GM10266 (cell line): ENCODE results near the gene CDC42BPA.
"Not testable (repeated sequence)": the region's sequence is repeated elsewhere in the genome, so short reads cannot be mapped to it uniquely, and the experiment has no call there.

Experiments
- DNase-seq: peaks from one replicate; pipeline ENCODE4 v3.0.0; 2012; ENCODE audit errors: extremely low spot score
- TF ChIP-seq, protein P1 (sequence below): IDR thresholded peaks from 2 replicates; pipeline ENCODE4 v1.5.1; 2012; ENCODE audit warnings: mild to moderate bottlenecking, low read depth; ENCODE audit not compliant: control insufficient read depth, insufficient read depth; ENCODE audit errors: missing control alignments

CDC42BPA gene

DNA sequence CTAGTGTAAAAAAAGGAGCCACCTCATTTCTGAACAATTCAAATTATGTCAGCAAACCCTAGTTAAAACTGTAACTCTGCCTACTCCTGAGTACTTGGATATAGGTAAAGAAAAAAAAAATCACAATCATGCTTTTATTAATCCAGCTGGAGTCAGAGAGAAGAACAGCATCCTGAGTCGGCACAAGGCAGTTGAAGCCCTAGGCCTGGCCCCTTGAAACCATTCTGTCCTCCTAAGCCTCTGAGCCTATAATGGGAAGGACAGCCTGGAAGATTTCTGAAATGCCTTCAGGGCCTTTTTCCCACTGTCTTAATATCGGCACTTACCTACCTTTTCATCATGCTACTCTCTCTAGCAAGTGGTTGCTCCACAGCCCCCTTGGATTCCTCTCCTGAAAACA is 32.5 kb downstream of the CDC42BPA start:
- TF ChIP-seq, protein P1, sequence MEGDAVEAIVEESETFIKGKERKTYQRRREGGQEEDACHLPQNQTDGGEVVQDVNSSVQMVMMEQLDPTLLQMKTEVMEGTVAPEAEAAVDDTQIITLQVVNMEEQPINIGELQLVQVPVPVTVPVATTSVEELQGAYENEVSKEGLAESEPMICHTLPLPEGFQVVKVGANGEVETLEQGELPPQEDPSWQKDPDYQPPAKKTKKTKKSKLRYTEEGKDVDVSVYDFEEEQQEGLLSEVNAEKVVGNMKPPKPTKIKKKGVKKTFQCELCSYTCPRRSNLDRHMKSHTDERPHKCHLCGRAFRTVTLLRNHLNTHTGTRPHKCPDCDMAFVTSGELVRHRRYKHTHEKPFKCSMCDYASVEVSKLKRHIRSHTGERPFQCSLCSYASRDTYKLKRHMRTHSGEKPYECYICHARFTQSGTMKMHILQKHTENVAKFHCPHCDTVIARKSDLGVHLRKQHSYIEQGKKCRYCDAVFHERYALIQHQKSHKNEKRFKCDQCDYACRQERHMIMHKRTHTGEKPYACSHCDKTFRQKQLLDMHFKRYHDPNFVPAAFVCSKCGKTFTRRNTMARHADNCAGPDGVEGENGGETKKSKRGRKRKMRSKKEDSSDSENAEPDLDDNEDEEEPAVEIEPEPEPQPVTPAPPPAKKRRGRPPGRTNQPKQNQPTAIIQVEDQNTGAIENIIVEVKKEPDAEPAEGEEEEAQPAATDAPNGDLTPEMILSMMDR = no peak
- no peak for DNase-seq

DNA sequence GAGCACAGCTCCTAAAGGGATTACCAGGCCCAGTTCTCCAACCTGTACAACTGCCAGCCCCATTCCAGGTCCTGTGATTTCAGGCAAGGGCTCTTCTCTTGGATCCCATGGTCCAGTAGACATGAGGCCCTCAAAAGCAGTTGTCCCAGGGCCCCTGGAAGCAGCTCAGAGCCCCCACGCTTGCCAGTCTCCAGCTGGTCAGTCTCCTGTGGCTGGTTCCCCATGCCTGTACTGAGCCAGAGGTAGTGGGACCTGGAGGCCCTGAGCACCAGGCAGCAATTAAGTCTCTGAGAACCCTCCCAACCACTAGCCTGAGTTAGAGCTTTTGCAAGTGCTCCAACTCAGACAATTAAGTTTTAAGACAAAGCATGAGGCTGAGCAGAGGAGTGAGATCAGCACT is 36.9 kb downstream of the CDC42BPA start:
- no peak for DNase-seq
- TF ChIP-seq, protein P1 = no peak

DNA sequence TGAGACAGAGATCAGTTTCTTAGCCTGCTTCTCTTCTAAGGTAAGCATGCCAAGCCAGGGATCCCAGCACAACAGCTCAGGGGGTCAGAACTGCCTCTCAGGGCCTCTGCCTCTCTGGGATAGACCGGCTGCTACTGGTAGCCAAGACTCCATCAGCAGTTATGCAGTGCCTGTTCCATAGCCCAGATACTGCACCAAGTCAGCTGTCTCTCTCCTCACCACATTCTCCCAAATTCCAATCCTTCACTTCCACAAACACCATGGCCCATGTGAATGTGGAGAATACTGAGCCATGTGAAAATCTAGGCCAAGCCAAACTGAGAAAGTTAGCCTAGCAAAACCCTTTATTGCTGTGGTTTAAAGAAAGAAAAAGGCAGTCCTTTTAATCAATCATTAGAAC is 37.5 kb downstream of the CDC42BPA start:
- TF ChIP-seq, protein P1 = no peak

DNA sequence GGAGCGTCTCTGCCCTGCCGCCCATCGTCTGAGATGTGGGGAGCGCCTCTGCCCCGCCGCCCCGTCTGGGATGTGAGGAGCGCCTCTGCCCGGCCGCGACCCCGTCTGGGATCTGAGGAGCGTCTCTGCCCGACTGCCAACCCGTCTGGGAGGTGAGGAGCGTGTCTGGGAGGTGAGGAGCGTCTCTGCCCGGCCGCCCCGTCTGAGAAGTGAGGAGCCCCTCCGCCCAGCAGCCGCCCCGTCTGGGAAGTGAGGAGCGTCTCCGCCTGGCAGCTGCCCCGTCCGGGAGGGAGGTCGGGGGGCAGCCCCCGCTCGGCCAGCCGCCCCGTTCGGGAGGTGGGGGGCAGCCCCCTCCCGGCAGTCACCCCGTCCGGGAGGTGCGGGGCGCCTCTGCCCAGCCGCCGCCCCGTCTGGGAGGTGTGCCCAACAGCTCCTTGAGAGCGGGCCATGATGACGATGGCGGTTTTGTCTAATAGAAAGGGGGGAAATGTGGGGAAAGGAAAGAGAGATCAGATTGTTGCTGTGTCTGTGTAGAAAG is 42.1 kb downstream of the CDC42BPA start:
- DNase-seq = not testable (repeated sequence)

More for the DNA sequence above, 37.5 kb downstream of the CDC42BPA start:
- DNase-seq = no peak

DNA sequence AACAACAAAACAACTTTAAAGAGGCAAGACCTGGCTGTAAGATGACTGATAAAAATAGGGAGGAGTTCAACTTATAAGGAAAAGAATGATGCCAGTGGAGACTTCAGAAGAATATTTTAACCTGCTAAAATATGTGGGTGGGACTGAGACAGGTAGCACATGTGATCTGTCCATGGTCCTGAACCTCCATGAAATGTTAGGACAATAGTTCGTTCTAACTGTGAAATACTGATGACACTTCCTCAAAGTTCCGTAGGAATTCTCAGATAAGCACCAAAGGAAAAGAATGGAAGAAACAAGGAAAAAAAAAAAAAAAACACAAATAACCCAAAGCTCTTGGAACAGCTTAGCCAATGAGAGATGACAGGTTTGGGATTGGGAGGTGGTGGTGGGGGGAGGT is 44.7 kb downstream of the CDC42BPA start:
- DNase-seq = no peak
- TF ChIP-seq, protein P1 = no peak

DNA sequence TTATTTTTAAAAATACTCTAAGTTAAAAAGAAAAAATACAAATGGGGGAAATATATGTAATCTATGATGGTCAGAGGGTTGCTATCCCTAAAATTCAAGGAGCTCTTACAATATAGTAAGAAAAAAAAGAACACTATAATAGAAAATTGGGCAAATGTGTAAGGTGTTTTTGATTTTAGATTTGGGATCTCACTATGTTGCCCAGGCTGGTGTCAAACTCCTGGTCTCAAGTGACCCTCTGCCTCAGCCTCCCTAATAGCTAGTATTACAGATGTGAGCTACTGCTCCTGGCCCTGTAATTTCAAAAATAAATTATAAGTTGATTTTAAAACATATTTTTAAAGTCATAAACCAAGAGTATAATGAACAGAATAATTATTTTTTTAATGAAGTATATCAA is 45.9 kb downstream of the CDC42BPA start:
- TF ChIP-seq, protein P1 = no peak
- DNase-seq = no peak

DNA sequence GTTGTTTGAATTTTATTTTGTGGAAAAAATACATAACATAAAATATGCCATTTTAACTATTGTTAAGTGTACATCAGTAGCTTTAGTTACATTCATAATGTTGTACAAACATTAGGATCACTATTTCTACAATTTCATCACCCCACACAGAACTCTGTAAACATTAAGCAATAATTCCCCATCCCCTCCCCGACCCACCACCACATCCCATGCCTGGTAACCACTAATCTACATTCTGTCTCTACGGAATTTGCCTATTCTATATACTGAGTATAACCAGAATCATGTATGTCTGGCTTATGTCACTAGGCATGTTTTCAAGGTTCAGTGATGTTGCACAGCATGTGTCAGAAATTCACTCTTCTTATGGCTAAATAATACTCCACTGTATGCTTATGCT is 47.7 kb downstream of the CDC42BPA start:
- DNase-seq = no peak
- TF ChIP-seq, protein P1 = no peak

DNA sequence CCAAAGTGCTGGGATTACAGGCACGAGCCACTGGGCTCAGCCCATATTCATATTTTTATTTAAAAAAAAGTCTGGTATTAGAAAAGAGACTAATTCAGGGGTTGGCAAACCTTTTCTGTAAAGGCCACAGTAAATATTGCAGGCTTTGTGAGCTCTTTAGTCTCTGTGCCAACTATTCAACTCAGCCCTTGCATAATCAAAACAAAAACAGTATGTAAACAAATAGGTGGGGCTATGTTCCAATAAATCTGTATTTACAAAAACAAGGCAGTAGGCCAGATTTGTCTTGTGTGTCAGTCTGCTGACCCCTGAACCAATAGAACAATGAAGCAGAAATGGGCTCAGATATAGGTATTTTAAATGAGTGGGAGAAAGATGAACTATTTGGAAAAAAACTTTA is 49.3 kb downstream of the CDC42BPA start:
- TF ChIP-seq, protein P1 = no peak
- DNase-seq = no peak
